HepG2 (cell line): ENCODE data around the gene GOT1. TPM values are rescaled to one million over a fixed set of nuclear protein-coding genes. Genes with fewer than 3 reads are reported as not detected.

ENCODE experiments used
- GATAD2A ChIP-seq: IDR thresholded peaks from 2 replicates; pipeline ENCODE4 v1.6.1; 2016
- HNRNPUL1 ChIP-seq: fragments of 200-400 bp; formaldehyde crosslinking; IDR thresholded peaks from 2 replicates; pipeline ENCODE4 v1.6.1; 2017; ENCODE audit warnings: low read depth, mild to moderate bottlenecking, low read length, moderate library complexity
- IKZF4 ChIP-seq: sonication (generic); formaldehyde crosslinking; IDR thresholded peaks from 2 replicates; pipeline ENCODE4 v1.5.1; 2020; ENCODE audit warnings: borderline replicate concordance, mild to moderate bottlenecking, low read depth, missing genetic modification reagents; ENCODE audit errors: not compliant biosample characterization
- MIER2 ChIP-seq: IDR thresholded peaks from 2 replicates; pipeline ENCODE4 v1.6.1; 2016; ENCODE audit warnings: missing biosample characterization, missing genetic modification reagents
- NFYB ChIP-seq: sonication (generic); formaldehyde crosslinking; IDR thresholded peaks from 2 replicates; pipeline ENCODE4 v1.4.0; 2020; ENCODE audit warnings: missing genetic modification reagents
- RAD21 ChIP-seq: fragments of 450-650 bp; formaldehyde crosslinking; IDR thresholded peaks from 2 replicates; pipeline ENCODE4 v1.5.0; 2020; ENCODE audit warnings: mild to moderate bottlenecking
- SMYD3 ChIP-seq: sonication (generic); formaldehyde crosslinking; IDR thresholded peaks from 2 replicates; pipeline ENCODE4 v1.8.1; 2023; ENCODE audit warnings: mild to moderate bottlenecking, missing genetic modification reagents
- SP2 ChIP-seq: sonication (generic); formaldehyde crosslinking; IDR thresholded peaks from 2 replicates; pipeline ENCODE4 v1.5.1; 2020; ENCODE audit warnings: mild to moderate bottlenecking, missing genetic modification reagents
- WIZ ChIP-seq: sonication (generic); formaldehyde crosslinking; IDR thresholded peaks from 2 replicates; pipeline ENCODE4 v1.5.1; 2020; ENCODE audit warnings: mild to moderate bottlenecking, missing genetic modification reagents
- ZC3H13 ChIP-seq: sonication (generic); formaldehyde crosslinking; IDR thresholded peaks from 2 replicates; pipeline ENCODE4 v1.8.1; 2023; ENCODE audit warnings: mild to moderate bottlenecking, missing genetic modification reagents, moderate library complexity
- ZNF121 ChIP-seq: sonication (generic); formaldehyde crosslinking; IDR thresholded peaks from 2 replicates; pipeline ENCODE4 v1.5.0; 2020; ENCODE audit warnings: mild to moderate bottlenecking, missing genetic modification reagents
- ZNF441 ChIP-seq: sonication (generic); formaldehyde crosslinking; IDR thresholded peaks from 2 replicates; pipeline ENCODE4 v1.7.0; 2021; ENCODE audit warnings: missing genetic modification reagents, borderline replicate concordance
- ZNF766 ChIP-seq: sonication (generic); formaldehyde crosslinking; IDR thresholded peaks from 2 replicates; pipeline ENCODE4 v1.5.0; 2020; ENCODE audit warnings: missing genetic modification reagents, borderline replicate concordance
- polyA plus RNA-seq, 8 experiments: library from polyadenylated mRNA; depleted of rRNA in 3 of 8; stranded (reverse) in 7 of 8; unstranded in 1 of 8; fragments of >200 nt; fragmentation: Illumina TruSeq in 4 of 8; extraction: Trizol in 4 of 8; gene quantifications; 2 replicates each; pipeline versions ENCODE4 v1.2.1 to v1.2.3, GENCODE V29; 2011 to 2016; ENCODE audit warnings: low read depth in 4 of 8, missing spikeins in 1 of 8, mixed read lengths in 1 of 8; ENCODE audit not compliant: insufficient read depth in 1 of 8
- total RNA-seq, 5 experiments: library from RNA; depleted of rRNA; stranded (reverse); fragments of >200 nt; fragmentation: Illumina TruSeq; extraction: Trizol; gene quantifications; 2 replicates each; pipeline ENCODE4 v1.2.3, GENCODE V29; 2016; ENCODE audit warnings: low read depth in 1 of 5
- TF ChIP-seq, protein P1 (sequence below): sonication (generic); formaldehyde crosslinking; IDR thresholded peaks from 2 replicates; pipeline ENCODE4 v1.4.0; 2020; ENCODE audit warnings: mild to moderate bottlenecking, missing genetic modification reagents
- TF ChIP-seq, protein P2 (sequence below): sonication (generic); formaldehyde crosslinking; IDR thresholded peaks from 2 replicates; pipeline ENCODE4 v1.8.0; 2022; ENCODE audit warnings: mild to moderate bottlenecking, missing genetic modification reagents, moderate library complexity
- TF ChIP-seq, protein P3 (sequence below): sonication (generic); formaldehyde crosslinking; IDR thresholded peaks from 2 replicates; pipeline ENCODE4 v1.4.0; 2020; ENCODE audit warnings: mild to moderate bottlenecking, missing genetic modification reagents
- TF ChIP-seq, protein P4 (sequence below): sonication (generic); formaldehyde crosslinking; IDR thresholded peaks from 2 replicates; pipeline ENCODE4 v1.4.0; 2020; ENCODE audit warnings: missing genetic modification reagents, mild to moderate bottlenecking, borderline replicate concordance
- TF ChIP-seq, protein P5 (sequence below): sonication (generic); IDR thresholded peaks from 2 replicates; pipeline ENCODE4 v1.6.1; 2016; ENCODE audit warnings: low read depth, borderline replicate concordance

Gene GOT1
- total and polyA plus RNA-seq, 2 of the 13 experiments (the other 11 are each of a cell fraction or from before 2014, with no cell fraction given): 81.2 to 102 TPM

DNA sequence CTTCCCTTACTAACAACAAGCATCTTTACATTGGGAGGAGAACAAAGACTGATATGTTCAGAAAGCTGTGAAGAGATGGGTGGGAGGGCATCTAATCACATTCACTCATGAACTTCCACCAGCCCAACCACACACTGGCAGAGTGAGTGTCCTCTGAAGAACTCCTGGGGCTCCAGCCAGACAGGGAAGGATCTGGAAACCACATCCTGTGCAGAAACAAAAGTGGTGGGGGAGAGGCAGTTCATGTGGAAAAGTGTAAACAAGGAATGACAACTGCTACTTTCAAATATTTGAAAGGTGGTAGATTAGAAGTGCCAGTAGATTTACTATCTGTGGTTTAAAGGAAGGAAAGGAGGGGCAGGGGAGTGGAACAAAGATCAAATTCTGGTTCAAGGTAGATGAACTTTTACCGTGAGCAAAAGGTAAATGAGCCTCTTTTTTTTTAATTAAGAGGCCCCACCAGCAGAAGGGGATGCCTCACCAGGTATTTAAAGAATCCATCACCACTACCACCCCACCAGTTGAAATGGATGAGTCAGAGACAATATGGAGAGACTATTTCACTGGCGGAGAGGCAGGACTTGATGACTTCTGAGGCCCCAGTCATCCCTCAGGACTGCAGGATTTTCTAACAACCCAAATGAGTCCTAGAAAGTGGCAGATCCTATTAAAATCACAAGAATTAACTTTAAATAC lies 34.5 kb downstream of the GOT1 start (continued):
- TF ChIP-seq SP2 (CRISPR knock-in tag) (no peak), ZC3H13 (CRISPR knock-in tag) (no peak), WIZ (CRISPR knock-in tag) (no peak), SMYD3 (CRISPR knock-in tag) (peak; percentile 93), RAD21 (no peak), ZNF441 (CRISPR knock-in tag) (peak; percentile 82; the same call in 1 of the 2 replicates), GATAD2A (peak; percentile 91), NFYB (CRISPR knock-in tag) (no peak), ZNF766 (no peak), IKZF4 (no peak), ZNF121 (0 out of 2 replicates have a peak, but pooled peaks have one; percentile 18), MIER2 (no peak), HNRNPUL1 (no peak)
- TF ChIP-seq, protein P1, sequence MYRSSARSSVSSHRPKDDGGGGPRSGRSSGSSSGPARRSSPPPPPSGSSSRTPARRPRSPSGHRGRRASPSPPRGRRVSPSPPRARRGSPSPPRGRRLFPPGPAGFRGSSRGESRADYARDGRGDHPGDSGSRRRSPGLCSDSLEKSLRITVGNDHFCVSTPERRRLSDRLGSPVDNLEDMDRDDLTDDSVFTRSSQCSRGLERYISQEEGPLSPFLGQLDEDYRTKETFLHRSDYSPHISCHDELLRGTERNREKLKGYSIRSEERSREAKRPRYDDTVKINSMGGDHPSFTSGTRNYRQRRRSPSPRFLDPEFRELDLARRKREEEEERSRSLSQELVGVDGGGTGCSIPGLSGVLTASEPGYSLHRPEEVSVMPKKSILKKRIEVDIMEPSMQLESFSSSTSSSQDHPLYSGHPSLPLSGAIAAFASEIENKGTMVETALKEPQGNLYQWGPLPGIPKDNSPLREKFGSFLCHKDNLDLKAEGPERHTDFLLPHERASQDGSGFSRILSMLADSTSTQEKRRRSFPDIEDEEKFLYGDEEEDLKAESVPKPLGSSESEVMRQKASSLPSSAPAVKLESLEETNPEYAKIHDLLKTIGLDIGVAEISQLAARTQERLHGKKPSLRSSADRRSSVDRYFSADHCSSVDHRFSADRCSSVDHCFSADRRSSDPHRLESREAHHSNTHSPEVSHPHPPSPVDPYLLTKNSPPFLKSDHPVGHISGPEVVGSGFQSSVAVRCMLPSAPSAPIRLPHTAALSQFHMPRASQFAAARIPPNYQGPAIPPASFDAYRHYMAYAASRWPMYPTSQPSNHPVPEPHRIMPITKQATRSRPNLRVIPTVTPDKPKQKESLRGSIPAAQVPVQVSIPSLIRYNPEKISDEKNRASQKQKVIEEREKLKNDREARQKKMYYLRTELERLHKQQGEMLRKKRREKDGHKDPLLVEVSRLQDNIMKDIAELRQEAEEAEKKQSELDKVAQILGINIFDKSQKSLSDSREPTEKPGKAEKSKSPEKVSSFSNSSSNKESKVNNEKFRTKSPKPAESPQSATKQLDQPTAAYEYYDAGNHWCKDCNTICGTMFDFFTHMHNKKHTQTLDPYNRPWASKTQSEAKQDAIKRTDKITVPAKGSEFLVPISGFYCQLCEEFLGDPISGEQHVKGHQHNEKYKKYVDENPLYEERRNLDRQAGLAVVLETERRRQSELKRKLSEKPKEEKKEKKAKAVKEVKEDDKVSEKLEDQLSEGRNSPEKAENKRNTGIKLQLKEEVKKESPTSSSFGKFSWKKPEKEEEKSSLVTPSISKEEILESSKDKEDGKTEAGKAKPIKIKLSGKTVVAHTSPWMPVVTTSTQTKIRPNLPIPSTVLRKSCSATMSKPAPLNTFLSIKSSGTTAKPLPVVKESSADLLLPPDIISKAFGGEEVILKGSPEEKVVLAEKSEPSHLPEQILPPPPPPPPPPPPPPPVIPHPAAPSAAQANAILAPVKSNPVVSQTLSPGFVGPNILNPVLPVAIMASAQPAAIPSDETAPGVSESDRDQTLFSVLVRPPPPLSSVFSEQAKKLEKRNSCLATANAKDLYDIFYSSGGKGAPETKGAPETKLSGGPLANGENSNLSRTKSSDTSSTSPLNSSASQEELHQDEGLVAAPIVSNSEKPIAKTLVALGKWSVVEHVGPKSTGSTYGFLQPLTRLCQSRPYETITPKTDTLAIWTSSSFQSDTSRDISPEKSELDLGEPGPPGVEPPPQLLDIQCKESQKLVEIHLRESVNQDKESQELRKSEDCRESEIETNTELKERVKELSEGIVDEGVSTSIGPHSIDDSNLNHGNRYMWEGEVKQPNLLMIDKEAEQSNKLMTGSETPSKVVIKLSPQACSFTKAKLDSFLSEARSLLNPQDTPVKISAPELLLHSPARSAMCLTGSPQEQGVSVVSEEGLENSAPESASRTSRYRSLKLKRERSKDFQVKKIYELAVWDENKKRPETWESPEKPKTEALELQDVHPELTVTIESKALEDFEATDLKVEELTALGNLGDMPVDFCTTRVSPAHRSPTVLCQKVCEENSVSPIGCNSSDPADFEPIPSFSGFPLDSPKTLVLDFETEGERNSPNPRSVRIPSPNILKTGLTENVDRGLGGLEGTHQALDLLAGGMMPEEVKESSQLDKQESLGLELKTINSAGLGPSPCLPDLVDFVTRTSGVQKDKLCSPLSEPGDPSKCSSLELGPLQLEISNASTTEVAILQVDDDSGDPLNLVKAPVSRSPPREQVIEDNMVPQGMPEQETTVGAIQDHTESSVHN (CRISPR knock-in tag): no peak
- TF ChIP-seq, protein P2, sequence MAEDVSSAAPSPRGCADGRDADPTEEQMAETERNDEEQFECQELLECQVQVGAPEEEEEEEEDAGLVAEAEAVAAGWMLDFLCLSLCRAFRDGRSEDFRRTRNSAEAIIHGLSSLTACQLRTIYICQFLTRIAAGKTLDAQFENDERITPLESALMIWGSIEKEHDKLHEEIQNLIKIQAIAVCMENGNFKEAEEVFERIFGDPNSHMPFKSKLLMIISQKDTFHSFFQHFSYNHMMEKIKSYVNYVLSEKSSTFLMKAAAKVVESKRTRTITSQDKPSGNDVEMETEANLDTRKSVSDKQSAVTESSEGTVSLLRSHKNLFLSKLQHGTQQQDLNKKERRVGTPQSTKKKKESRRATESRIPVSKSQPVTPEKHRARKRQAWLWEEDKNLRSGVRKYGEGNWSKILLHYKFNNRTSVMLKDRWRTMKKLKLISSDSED (CRISPR knock-in tag): no peak
- TF ChIP-seq, protein P3, sequence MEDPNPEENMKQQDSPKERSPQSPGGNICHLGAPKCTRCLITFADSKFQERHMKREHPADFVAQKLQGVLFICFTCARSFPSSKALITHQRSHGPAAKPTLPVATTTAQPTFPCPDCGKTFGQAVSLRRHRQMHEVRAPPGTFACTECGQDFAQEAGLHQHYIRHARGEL: no peak
- TF ChIP-seq, protein P4, sequence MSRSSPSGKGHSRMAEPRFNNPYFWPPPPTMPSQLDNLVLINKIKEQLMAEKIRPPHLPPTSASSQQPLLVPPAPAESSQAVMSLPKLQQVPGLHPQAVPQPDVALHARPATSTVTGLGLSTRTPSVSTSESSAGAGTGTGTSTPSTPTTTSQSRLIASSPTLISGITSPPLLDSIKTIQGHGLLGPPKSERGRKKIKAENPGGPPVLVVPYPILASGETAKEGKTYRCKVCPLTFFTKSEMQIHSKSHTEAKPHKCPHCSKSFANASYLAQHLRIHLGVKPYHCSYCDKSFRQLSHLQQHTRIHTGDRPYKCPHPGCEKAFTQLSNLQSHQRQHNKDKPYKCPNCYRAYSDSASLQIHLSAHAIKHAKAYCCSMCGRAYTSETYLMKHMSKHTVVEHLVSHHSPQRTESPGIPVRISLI (CRISPR knock-in tag): peak; percentile 90
- TF ChIP-seq, protein P5, sequence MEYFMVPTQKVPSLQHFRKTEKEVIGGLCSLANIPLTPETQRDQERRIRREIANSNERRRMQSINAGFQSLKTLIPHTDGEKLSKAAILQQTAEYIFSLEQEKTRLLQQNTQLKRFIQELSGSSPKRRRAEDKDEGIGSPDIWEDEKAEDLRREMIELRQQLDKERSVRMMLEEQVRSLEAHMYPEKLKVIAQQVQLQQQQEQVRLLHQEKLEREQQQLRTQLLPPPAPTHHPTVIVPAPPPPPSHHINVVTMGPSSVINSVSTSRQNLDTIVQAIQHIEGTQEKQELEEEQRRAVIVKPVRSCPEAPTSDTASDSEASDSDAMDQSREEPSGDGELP: peak; percentile 64; the same call in 1 of the 2 replicates
